ENCODE measurements around the gene CGB5.
"Not testable (repeated sequence)": the region's sequence is repeated elsewhere in the genome, so short reads cannot be mapped to it uniquely, and the experiment has no call there.

The CGB5 gene

DNA sequence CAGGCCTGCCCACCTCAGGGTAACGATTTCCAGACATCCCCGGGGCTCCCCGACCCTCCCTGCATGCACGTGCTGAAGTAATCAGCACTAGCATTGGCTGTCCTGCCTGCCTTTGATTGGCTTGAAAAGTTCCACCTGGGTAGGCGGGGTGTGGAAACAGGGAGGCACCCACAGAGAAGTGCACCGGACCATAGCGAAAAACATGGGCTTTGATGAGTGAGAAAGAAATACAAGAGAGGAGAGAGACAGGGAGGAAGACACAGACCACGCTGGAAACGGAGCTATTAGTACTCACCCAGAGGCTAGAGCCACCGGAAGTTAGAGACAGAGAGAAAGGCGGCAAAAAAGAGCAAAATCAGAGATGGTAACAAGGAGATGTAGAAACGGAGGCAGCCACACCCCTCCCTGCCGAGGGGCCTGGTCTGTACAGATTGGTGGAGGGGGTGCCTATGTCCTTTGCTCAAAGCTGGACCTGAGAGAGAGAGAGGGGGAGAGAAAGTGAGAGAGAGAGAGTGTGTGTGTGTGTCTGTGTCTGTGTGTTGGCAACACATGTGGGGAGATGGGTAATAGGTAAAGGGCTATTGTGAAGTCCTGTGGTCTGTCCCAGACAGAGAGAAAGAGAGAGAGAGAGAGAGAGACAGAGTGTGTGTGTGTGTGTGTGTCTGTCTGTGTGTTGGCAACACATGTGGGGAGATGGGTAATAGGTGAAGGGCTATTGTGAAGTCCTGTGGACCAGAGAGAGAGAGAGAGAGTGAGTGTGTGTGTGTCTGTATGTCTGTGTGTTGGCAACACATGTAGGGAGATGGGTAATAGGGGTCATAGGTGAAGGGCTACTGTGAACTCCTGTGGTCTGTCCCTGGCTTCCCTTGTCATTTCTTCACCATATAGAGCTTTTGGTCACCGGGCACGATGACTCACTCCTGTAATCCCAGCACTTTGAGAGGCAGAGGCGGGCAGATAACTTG lies 22.4 kb upstream of the CGB5 start:
- no peak for DNase-seq
- ATAC-seq, result no peak

DNA sequence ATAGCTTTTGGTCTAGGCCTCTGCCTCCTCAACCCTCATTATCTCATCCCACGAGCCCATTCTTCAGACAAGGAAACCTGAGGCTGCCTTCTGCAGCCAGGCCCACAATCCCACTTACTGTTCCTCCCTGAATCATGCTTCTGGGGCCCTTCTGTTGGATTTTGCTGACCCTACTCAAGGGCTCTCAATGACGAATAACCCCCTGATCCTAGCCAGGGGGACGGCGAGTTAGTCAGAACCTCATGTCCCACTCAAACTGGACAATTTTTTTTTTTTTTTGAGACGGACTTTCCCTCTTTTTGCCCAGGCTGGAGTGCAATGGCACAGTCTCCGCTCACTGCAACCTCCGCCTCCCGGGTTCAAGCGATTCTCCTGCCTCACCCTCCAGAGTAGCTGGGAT lies 21.5 kb upstream of the CGB5 start:
- DNase-seq (no peak), ATAC-seq (no peak)

DNA sequence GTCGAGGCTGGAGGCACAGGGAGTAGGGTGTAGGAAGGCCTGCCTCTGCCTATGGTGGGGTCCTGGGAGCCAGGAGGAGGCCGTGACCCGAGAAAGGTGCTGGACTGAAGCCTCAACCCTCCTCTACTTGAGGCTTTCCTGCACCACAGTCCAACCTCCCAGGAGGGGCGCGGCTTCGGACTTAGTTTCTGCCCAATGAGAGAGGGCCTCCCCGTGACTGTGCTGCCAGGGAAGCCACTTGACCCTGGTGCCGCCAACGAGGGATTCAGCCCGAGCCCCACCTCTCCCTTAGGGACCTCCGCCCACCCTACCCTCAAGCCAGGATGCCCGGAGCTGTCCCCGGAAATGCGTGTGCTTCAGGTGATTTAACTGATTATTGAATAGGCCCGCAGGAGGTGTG lies 19.4 kb upstream of the CGB5 start, which contains the start of gene CGB3:
Gene CGB3 (minus strand): TSS at position 101 of the 400 bp plus-strand sequence. CDS start 362 bp downstream, outside the sequence.
- not testable (repeated sequence) for DNase-seq

DNA sequence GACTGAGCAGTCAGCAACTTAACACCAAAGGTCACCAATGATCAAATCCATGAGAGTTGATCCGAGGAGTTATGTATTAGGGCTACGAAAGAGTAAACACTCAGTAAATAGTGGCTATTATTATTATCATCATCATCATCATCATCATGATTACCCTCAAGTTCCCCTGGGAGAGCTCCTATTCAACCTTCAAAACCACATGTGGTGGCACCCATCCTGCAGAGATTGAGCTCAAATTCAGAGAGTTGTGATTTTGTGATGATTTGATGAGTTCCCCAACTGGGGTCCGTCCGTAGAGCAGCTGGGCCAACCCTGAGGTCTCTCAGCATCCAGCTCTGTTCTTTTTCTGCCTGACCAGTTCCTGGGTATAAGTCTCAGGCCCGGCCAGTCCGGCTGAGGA lies 18.6 kb upstream of the CGB5 start:
- not testable (repeated sequence) for DNase-seq, ATAC-seq

More for the DNA sequence above, 19.4 kb upstream of the CGB5 start, which contains the start of gene CGB3:
- ATAC-seq, result not testable (repeated sequence)

DNA sequence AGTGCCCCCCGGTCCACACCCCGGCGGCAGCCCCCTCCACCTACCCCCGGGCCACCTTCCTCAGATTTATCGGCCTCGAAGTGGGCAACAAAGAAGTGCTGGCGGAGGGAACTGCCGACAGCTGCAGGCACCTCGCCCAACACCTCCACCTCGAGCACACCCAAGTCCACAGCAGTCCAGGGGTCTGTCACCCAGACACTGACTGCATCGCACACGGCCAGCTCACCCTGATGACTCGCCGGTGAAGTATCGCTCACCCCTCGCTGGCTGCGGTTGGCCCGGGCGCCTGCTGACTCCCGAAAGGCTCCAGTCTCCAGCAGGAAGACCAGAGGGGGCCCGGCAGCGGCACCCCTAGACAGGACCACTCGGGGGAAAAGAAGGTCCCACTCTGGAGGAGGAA lies 18.0 kb upstream of the CGB5 start:
- ATAC-seq, DNase-seq: not testable (repeated sequence)

DNA sequence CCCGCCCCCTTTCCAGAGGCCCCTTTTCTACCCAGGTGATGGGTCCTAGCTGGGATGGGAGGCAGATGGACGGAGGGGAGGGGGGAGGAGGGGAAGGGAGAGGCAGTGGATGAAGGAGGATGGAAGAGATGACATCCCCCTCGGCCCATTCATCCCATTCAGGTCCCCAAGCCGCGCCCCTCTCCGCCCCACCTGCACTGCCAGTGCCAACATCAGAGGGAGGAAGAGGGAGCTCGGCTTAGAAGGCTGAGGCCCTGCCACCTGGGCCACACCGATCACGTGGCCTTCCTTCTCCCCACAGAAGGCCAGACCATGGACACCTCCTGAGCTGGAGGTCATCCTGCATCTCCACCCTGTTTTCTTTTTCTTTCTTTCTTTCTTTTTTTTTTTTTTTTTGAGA lies 15.0 kb upstream of the CGB5 start:
- DNase-seq, ATAC-seq: not testable (repeated sequence)

DNA sequence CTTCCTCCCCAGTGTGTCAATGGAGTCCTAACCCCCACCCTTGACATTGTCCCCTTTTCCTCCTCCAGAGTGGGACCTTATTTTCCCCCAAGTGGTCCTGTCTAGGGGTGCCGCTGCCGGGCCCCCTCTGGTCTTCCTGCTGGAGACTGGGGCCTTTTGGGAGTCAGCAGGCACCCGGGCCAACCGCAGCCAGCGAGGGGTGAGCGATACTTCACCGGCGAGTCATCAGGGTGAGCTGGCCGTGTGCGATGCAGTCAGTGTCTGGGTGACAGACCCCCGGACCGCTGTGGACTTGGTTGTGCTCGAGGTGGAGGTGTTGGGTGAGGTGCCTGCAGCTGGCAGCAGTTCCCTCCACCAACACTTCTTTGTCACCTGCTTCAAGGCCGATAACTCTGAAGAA lies 13.9 kb upstream of the CGB5 start:
- DNase-seq, ATAC-seq: not testable (repeated sequence)

DNA sequence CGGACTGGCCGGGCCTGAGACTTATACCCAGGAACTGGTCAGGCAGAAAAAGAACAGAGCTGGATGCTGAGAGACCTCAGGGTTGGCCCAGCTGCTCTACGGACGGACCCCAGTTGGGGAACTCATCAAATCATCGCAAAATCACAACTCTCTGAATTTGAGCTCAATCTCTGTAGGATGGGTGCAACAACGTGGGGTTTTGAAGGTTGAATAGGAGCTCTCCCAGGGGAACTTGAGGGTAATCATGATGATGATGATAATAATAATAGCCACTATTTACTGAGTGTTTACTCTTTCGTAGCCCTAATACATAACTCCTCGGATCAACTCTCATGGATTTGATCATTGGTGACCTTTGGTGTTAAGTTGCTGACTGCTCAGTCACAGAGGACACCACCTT lies 13.3 kb upstream of the CGB5 start:
- DNase-seq, ATAC-seq: not testable (repeated sequence)

DNA sequence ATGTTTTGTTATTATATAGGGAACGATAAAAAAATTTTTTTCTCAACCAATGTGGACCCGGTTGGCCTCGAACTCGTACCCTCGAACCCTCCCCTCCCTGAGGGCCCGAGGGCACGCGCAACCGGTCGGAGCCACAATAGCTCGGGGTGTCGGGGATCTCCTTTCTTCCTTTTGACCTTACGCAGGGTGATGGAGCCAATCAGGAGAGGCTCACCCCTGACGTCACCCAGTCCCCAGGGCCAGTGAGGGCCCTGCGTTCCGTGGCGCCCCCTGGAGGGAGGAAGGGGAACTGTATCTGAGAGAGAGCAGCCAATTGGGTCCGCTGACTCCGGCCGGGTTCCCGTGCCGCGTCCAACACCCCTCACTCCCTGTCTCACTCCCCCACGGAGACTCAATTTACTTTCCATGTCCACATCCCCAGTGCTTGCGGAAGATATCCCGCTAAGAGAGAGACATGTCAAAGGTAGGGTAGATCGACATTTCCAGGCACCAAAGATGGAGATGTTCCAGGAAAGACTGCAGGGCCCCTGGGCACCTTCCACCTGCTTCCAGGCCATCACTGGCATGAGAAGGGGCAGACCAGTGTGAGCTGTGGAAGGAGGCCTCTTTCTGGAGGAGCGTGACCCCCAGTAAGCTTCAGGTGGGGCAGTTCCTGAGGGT lies 11.9 kb upstream of the CGB5 start, which contains the start of gene CGB2:
Gene CGB2 (plus strand): TSS at position 249 of the 660 bp plus-strand sequence. CDS start 206 bp downstream, at position 455.
- peak; percentile 76 for ATAC-seq
- peak; percentile 79 for DNase-seq

DNA sequence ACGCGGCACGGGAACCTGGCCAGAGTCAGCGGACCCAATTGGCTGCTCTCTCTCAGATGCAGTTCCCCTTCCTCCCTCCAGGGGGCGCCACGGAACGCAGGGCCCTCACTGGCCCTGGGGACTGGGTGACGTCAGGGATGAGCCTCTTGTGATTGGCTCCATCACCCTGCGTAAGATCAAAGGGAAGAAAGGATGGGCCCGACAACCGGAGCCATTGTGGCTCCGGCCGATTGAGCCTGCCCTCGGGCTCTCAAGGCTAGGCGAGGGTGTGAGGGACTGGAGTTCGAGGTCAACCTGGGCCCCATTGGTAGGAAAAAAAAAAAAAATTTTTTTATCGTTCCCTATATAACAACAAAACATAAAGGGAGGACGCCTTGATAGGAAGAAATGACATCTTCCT lies 6.8 kb upstream of the CGB5 start, which contains the start of gene CGB1:
Gene CGB1 (minus strand): TSS at position 81 of the 400 bp plus-strand sequence. CDS start 184 bp downstream, outside the sequence.
- DNase-seq (peak; percentile 72), ATAC-seq (peak; percentile 52)

DNA sequence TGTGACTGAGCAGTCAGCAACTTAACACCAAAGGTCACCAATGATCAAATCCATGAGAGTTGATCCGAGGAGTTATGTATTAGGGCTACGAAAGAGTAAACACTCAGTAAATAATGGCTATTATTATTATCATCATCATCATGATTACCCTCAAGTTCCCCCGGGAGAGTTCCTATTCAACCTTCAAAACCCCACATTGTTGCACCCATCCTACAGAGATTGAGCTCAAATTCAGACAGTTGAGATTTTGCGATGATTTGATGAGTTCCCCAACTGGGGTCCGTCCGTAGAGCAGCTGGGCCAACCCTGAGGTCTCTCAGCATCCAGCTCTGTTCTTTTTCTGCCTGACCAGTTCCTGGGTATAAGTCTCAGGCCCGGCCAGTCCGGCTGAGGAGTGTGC lies 5.5 kb upstream of the CGB5 start:
- not testable (repeated sequence) for DNase-seq, ATAC-seq

DNA sequence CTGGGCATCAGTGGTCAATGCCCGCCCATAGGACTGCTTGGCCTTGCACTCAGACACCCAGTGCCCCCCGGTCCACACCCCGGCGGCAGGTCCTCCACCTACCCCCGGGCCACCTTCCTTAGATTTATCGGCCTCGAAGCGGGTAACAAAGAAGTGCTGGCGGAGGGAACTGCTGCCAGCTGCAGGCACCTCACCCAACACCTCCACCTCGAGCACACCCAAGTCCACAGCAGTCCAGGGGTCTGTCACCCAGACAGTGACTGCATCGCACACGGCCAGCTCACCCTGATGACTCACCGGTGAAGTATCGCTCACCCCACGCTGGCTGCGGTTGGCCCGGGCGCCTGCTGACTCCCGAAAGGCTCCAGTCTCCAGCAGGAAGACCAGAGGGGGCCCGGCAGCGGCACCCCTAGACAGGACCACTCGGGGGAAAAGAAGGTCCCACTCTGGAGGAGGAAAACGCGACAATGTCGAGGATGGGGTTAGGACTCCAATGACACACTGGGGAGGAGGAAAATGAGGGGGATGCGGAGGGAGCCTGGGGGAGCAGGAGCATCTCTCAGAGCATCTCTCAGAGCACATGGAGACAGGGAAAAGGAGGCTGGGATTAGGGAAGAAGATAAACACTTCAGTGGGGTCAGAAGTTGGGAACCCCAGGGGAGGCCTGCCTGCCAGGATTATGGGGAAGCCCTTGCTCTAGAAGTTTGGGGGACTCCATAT lies 4.9 kb upstream of the CGB5 start:
- not testable (repeated sequence) for DNase-seq, ATAC-seq

DNA sequence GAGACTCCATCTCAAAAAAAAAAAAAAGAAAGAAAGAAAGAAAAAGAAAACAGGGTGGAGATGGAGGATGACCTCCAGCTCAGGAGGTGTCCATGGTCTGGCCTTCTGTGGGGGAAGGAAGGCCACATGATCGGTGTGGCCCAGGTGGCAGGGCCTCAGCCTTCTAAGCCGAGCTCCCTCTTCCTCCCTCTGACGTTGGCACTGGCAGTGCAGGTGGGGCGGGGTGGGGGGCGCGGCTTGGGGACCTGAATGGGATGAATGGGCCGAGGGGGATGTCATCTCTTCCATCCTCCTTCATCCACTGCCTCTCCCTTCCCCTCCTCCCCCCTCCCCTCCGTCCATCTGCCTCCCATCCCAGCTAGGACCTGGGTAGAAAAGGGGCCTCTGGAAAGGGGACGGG lies 3.9 kb upstream of the CGB5 start:
- ATAC-seq, DNase-seq: not testable (repeated sequence)

DNA sequence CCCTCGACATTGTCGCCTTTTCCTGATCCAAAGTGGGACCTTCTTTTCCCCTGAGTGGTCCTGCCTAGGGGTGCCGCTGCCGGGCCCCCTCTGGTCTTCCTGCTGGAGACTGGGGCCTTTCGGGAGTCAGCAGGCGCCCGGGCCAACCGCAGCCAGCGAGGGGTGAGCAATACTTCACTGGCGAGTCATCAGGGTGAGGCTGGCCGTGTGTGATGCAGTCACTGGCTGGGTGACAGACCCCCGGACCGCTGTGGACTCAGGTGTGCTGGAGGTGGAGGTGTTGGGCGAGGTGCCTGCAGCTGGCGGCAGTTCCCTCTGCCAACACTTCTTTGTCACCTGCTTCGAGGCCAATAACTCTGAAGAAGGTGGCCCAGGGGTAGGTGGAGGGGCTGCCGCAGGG lies 1.5 kb upstream of the CGB5 start:
- ATAC-seq (no peak), DNase-seq (no peak)

DNA sequence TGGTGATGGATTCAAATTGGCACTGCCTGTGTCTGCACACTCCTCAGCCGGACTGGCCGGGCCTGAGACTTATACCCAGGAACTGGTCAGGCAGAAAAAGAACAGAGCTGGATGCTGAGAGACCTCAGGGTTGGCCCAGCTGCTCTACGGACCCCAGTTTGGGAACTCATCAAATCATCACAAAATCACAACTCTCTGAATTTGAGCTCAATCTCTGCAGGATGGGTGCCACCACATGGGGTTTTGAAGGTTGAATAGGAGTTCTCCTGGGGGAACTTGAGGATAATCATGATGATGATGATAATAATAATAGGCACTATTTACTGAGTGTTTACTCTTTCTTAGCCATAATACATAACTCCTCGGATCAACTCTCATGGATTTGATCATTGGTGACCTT lies 982 bp upstream of the CGB5 start:
- not testable (repeated sequence) for ATAC-seq, DNase-seq

DNA sequence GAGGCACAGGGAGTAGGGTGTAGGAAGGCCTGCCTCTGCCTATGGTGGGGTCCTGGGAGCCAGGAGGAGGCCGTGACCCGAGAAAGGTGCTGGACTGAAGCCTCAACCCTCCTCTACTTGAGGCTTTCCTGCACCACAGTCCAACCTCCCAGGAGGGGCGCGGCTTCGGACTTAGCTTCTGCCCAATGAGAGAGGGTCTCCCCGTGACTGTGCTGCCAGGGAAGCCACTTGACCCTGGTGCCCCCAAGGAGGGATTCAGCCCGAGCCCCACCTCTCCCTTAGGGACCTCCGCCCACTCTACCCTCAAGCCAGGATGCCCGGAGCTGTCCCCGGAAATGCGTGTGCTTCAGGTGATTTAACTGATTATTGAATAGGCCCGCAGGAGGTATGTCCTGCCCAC lies 5.4 kb downstream of the CGB5 start, which contains the start of gene CGB8:
Gene CGB8 (minus strand): TSS at position 101 of the 400 bp plus-strand sequence. CDS start 372 bp downstream, outside the sequence.
- ATAC-seq, result not testable (repeated sequence)

DNA sequence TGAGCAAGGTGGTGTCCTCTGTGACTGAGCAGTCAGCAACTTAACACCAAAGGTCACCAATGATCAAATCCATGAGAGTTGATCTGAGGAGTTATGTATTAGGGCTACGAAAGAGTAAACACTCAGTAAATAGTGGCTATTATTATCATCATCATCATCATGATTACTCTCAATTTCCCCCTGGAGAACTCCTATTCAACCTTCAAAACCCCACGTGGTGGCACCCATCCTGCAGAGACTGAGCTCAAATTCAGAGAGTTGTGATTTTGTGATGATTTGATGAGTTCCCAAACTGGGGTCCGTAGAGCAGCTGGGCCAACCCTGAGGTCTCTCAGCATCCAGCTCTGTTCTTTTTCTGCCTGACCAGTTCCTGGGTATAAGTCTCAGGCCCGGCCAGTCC lies 6.2 kb downstream of the CGB5 start:
- ATAC-seq, result not testable (repeated sequence)

More for the DNA sequence above, 5.4 kb downstream of the CGB5 start, which contains the start of gene CGB8:
- DNase-seq, result not testable (repeated sequence)

DNA sequence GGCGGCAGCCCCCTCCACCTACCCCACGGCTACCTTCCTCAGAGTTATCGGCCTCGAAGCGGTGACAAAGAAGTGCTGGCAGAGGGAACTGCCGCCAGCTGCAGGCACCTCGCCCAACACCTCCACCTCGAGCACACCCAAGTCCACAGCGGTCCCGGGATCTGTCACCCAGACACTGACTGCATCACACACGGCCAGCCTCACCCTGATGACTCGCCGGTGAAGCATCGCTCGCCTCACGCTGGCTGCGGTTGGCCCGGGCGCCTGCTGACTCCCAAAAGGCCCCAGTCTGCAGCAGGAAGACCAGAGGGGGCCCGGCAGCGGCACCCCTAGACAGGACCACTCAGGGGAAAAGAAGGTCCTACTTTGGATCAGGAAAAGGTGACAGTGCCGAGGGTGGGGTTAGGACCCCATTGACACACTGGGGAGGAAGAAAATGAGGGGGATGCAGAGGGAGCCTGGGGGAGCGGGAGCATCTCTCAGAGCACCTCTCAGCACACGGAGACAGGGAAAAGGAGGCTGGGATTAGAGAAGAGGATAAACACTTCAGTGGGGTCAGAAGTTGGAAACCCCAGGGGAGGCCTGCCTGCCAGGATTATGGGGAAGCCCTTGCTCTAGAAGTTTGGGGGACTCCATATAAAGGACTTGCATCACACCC lies 6.9 kb downstream of the CGB5 start:
- ATAC-seq, DNase-seq: not testable (repeated sequence)

More for the DNA sequence above, 6.2 kb downstream of the CGB5 start:
- DNase-seq, result not testable (repeated sequence)

DNA sequence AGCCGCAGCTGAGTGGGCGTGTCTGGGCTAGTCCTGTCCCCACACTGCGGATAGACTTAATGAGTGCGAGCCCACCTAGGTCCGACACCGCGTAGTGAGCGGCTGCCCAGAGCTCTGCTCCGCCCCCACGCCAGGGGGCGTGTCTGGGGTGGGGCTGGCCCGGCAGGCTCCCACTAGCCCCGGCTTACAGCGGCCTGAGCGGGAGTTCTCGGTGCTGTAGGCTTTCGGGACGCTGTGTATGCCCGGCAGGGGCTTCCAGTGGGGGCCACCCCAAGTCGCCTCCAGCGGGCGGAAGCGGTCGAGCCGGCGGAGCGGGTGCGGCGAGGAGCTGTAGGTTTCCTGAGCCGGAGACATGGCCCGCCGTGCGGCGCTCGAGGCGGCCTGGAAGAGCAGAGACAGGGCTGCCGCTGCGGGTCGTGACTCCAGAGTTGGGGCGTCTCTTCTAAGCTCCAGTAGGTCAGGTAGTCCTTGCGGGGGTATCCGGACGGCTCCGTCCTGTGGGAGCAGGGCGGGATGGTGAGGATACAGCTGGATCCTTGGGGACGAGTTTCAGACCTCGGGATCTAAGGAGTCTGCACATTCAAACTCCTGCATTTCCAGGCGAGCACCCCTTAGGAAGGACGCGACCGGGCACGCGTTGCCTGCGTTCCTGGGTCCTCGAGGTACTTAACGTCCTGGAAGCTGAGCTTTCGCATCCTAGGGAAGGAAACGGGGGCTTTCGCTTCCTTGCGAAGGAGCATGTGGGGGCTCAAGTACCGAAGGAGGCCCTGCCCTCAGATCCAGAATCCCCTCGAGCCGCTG lies 12.7 kb downstream of the CGB5 start:
- ATAC-seq (peak; percentile 68), DNase-seq (peak; percentile 68)

All from stimulated activated naive CD8-positive, alpha-beta T cell treated with anti-CD3 and anti-CD28 coated beads, Interleukin-15, Interleukin-2, amounts not matched to agents 100 U/mL and 50 U/mL, for 24 hours (primary cell).